Fibroblast of the conjunctiva (primary cell): ENCODE results near the gene KIF23.

Source experiments
- DNase-seq: peaks from one replicate; pipeline ENCODE4 v3.0.0-alpha.2; 2010; ENCODE audit warnings: low read depth

Gene KIF23

GRCh38 chr15:69493406-69493805, 79.3 kb downstream of the KIF23 start:
- DNase-seq, result no peak

- no peak for DNase-seq
Observed at GRCh38 chr15:69496001-69496400, 81.9 kb downstream of the KIF23 start.

- DNase-seq, result no peak
Observed at GRCh38 chr15:69497076-69497475, 82.9 kb downstream of the KIF23 start.

- no peak for DNase-seq
Observed at GRCh38 chr15:69497667-69498066, 83.5 kb downstream of the KIF23 start.
